CD4-positive, alpha-beta T cell treated with Interleukin-15 for 1 hour (primary cell): Measurements from ENCODE around the gene ADIRF.
"Not testable (repeated sequence)": the region's sequence is repeated elsewhere in the genome, so short reads cannot be mapped to it uniquely, and the experiment has no call there.

Experiments
- DNase-seq: peaks from one replicate; pipeline ENCODE4 v3.0.0-alpha.2; 2020

ADIRF gene

GRCh38 chr10:86946213-86947155, 21.8 kb upstream of the ADIRF start:
- no peak for DNase-seq

- not testable (repeated sequence) for DNase-seq
These were observed 20.5 kb upstream of the ADIRF start for GRCh38 chr10:86947806-86948205.

- no peak for DNase-seq
These were observed 17.9 kb upstream of the ADIRF start for GRCh38 chr10:86950349-86950748.

- DNase-seq = no peak
These were observed 17.0 kb upstream of the ADIRF start for GRCh38 chr10:86951184-86951761.

GRCh38 chr10:86952106-86952505, 16.2 kb upstream of the ADIRF start:
- DNase-seq = no peak

- DNase-seq = not testable (repeated sequence)
These were observed 15.6 kb upstream of the ADIRF start for GRCh38 chr10:86952697-86953096.

- no peak for DNase-seq
These were observed 14.3 kb upstream of the ADIRF start for GRCh38 chr10:86953747-86954680.

GRCh38 chr10:86954681-86955500, 13.4 kb upstream of the ADIRF start:
- no peak for DNase-seq

GRCh38 chr10:86955501-86956194, 12.6 kb upstream of the ADIRF start:
- no peak for DNase-seq

GRCh38 chr10:86956195-86956847, 12.0 kb upstream of the ADIRF start:
- DNase-seq = no peak

GRCh38 chr10:86956848-86957448, 11.3 kb upstream of the ADIRF start:
- DNase-seq = no peak

GRCh38 chr10:86957471-86958115, 10.7 kb upstream of the ADIRF start, which contains the start of gene MMRN2:
TSS of gene MMRN2 (minus strand) at chr10:86957615. CDS start at chr10:86957541, 74 bp downstream.
- DNase-seq = no peak

GRCh38 chr10:86958116-86958900, 10.0 kb upstream of the ADIRF start, which contains the start of gene SNCG:
TSS of gene SNCG (plus strand) at chr10:86958599. CDS start at chr10:86958698, 99 bp downstream.
- DNase-seq = no peak

- DNase-seq = no peak
These were observed 9.2 kb upstream of the ADIRF start for GRCh38 chr10:86958901-86959736.

- DNase-seq = peak; percentile 12
These were observed 8.6 kb upstream of the ADIRF start for GRCh38 chr10:86959737-86960002.

- peak; percentile 34 for DNase-seq
These were observed 8.0 kb upstream of the ADIRF start for GRCh38 chr10:86960003-86960862.

- DNase-seq = peak; percentile 11
These were observed 7.3 kb upstream of the ADIRF start for GRCh38 chr10:86960863-86961434.
